IMR-90 (cell line): ENCODE measurements around the gene PTPRN2. TPM values are rescaled to one million over a fixed set of nuclear protein-coding genes. Genes with fewer than 3 reads are reported as not detected.

Source experiments
- ATAC-seq: fragments of 200-7000 bp; cut with Tn5 transposase; 2 replicates; pipeline ENCODE4 v1.9.1; 2020; ENCODE audit warnings: low read depth, mild to moderate bottlenecking, moderate library complexity
- BruUV-seq: library from RNA; stranded (reverse); fragments of 400-500 nt; replicated peaks from 2 replicates; lab custom pipeline; 2021; lab: Mats Ljungman, UMichigan
- CTCF ChIA-PET: fragments of 300-600 bp; formaldehyde crosslinking; extraction: SDS; loops from one replicate; lab custom pipeline; 2021; ENCODE audit warnings: antibody characterized with exemption; lab: Yijun Ruan, JAX
- POLR2A ChIA-PET: fragments of 300-600 bp; sonication (Branson Sonifier 250); formaldehyde crosslinking; loops from one replicate; lab custom pipeline; 2022; ENCODE audit warnings: antibody characterized with exemption; ENCODE audit not compliant: unreplicated experiment; lab: Charles Lee
- DNase-seq: peaks from one replicate; pipeline ENCODE4 v3.0.0; 2013
- H2AFZ ChIP-seq: replicated peaks from 2 replicates; pipeline ENCODE3; 2013; ENCODE audit warnings: low read length, mild to moderate bottlenecking; ENCODE audit not compliant: poor library complexity
- H2AK5ac ChIP-seq: 2 replicates; pipeline ENCODE4 v1.6.1; 2013; ENCODE audit warnings: low read depth, low read length, inconsistent platforms
- H2AK9ac ChIP-seq: replicated peaks from 2 replicates; pipeline ENCODE3; 2013; ENCODE audit warnings: mild to moderate bottlenecking, low read depth, low read length, moderate library complexity; ENCODE audit not compliant: poor library complexity
- H2BK120ac ChIP-seq: 2 replicates; pipeline ENCODE4 v1.6.1; 2013; ENCODE audit warnings: low read depth, low read length, inconsistent platforms
- H2BK15ac ChIP-seq: 3 replicates; pipeline ENCODE4 v1.6.1; 2013; ENCODE audit warnings: low read depth, low read length, inconsistent platforms
- H2BK20ac ChIP-seq: 2 replicates; pipeline ENCODE4 v1.6.1; 2013; ENCODE audit warnings: low read depth, mild to moderate bottlenecking, inconsistent platforms, low read length, moderate library complexity
- H2BK5ac ChIP-seq: 2 replicates; pipeline ENCODE4 v1.6.1; 2013; ENCODE audit warnings: mild to moderate bottlenecking, low read depth, low read length, inconsistent platforms; ENCODE audit not compliant: poor library complexity, severe bottlenecking
- H3K14ac ChIP-seq: replicated peaks from 2 replicates; pipeline ENCODE4 v1.6.1; 2013; ENCODE audit warnings: low read depth, low read length, inconsistent platforms
- H3K18ac ChIP-seq: 2 replicates; pipeline ENCODE4 v1.6.1; 2013; ENCODE audit warnings: low read depth, low read length, control low read depth
- H3K23ac ChIP-seq: 2 replicates; pipeline ENCODE4 v1.6.1; 2013; ENCODE audit warnings: low read depth, low read length, inconsistent platforms
- H3K27ac ChIP-seq: 2 replicates; pipeline ENCODE4 v1.5.1; 2013; ENCODE audit warnings: mild to moderate bottlenecking, control low read depth, low read length; ENCODE audit not compliant: insufficient read depth
- H3K27me3 ChIP-seq: 2 replicates; pipeline ENCODE4 v1.6.1; 2013; ENCODE audit warnings: low read length; ENCODE audit not compliant: control insufficient read depth, insufficient read depth
- H3K36me3 ChIP-seq: 2 replicates; pipeline ENCODE4 v1.6.1; 2013; ENCODE audit warnings: low read length, mixed read lengths; ENCODE audit not compliant: control insufficient read depth, insufficient read depth
- H3K4ac ChIP-seq: 2 replicates; pipeline ENCODE4 v1.6.1; 2013; ENCODE audit warnings: low read depth, low read length, inconsistent platforms
- H3K4me1 ChIP-seq: 2 replicates; pipeline ENCODE4 v1.6.1; 2013; ENCODE audit warnings: low read length, mixed read lengths; ENCODE audit not compliant: control insufficient read depth, insufficient read depth
- H3K4me2 ChIP-seq: 2 replicates; pipeline ENCODE4 v1.6.1; 2013; ENCODE audit warnings: low read depth, mild to moderate bottlenecking, control low read depth, low read length, moderate library complexity
- H3K4me3 ChIP-seq: 2 replicates; pipeline ENCODE4 v1.5.1; 2013; ENCODE audit warnings: low read depth, mild to moderate bottlenecking, control low read depth, low read length, moderate library complexity; ENCODE audit not compliant: insufficient read depth
- H3K56ac ChIP-seq: 2 replicates; pipeline ENCODE4 v1.6.1; 2013; ENCODE audit warnings: low read length, inconsistent platforms; ENCODE audit not compliant: insufficient read depth; ENCODE audit errors: extremely low read depth
- H3K79me1 ChIP-seq, 2 experiments: 2 replicates each; pipeline ENCODE4 v1.6.1; 2013; ENCODE audit warnings: low read length in 2 of 2, inconsistent platforms in 1 of 2, low read depth in 1 of 2
- H3K9ac ChIP-seq: 2 replicates; pipeline ENCODE4 v1.6.1; 2013; ENCODE audit warnings: low read depth, low read length, control low read depth
- H3K9me1 ChIP-seq: 2 replicates; pipeline ENCODE4 v1.6.1; 2013; ENCODE audit warnings: low read length, inconsistent platforms; ENCODE audit not compliant: insufficient read depth
- H3K9me3 ChIP-seq: 2 replicates; pipeline ENCODE4 v1.6.1; 2013; ENCODE audit warnings: low read length; ENCODE audit not compliant: control insufficient read depth, insufficient read depth
- H4K20me1 ChIP-seq: 2 replicates; pipeline ENCODE4 v1.6.1; 2013; ENCODE audit warnings: low read length, inconsistent platforms; ENCODE audit not compliant: insufficient read depth
- H4K5ac ChIP-seq: 2 replicates; pipeline ENCODE4 v1.6.1; 2013; ENCODE audit warnings: mild to moderate bottlenecking, low read depth, low read length, control low read depth
- H4K8ac ChIP-seq, 2 experiments: 2 replicates each; pipeline ENCODE4 v1.6.1; 2013; ENCODE audit warnings: low read depth in 2 of 2, low read length in 2 of 2, control low read depth in 1 of 2, inconsistent platforms in 1 of 2
- H4K91ac ChIP-seq: 2 replicates; pipeline ENCODE4 v1.6.1; 2013; ENCODE audit warnings: low read depth, low read length, inconsistent platforms; ENCODE audit not compliant: insufficient read depth
- BHLHE40 ChIP-seq: fragments of 150-350 bp; IDR thresholded peaks from 2 replicates; pipeline ENCODE4 v1.6.1; 2016; ENCODE audit warnings: mild to moderate bottlenecking, low read depth, low read length
- CEBPB ChIP-seq: IDR thresholded peaks from 2 replicates; pipeline ENCODE4 v1.6.1; 2012; ENCODE audit warnings: low read depth, low read length, improper control_type of control experiment
- CHD1 ChIP-seq: IDR thresholded peaks from 2 replicates; pipeline ENCODE4 v1.6.1; 2012; ENCODE audit warnings: low read depth, low read length, improper control_type of control experiment
- CTCF ChIP-seq: conservative IDR thresholded peaks from 2 replicates; pipeline ENCODE4 v1.5.1; 2012; ENCODE audit warnings: mild to moderate bottlenecking, low read depth, low read length, improper control_type of control experiment
- ELK1 ChIP-seq: fragments of 150-350 bp; IDR thresholded peaks from 2 replicates; pipeline ENCODE4 v1.6.1; 2016; ENCODE audit warnings: low read depth, mild to moderate bottlenecking, low read length, moderate library complexity, borderline replicate concordance
- FOS ChIP-seq: fragments of 150-350 bp; IDR thresholded peaks from 2 replicates; pipeline ENCODE4 v1.6.1; 2016; ENCODE audit warnings: low read depth, low read length
- MAFK ChIP-seq: IDR thresholded peaks from 2 replicates; pipeline ENCODE4 v1.6.1; 2012; ENCODE audit warnings: low read depth, low read length, improper control_type of control experiment
- MAZ ChIP-seq: IDR thresholded peaks from 2 replicates; pipeline ENCODE4 v1.6.1; 2012; ENCODE audit warnings: low read depth, mild to moderate bottlenecking, low read length, improper control_type of control experiment, moderate library complexity, borderline replicate concordance
- MXI1 ChIP-seq: IDR thresholded peaks from 2 replicates; pipeline ENCODE4 v1.6.1; 2012; ENCODE audit warnings: low read depth, mild to moderate bottlenecking, low read length, moderate library complexity, borderline replicate concordance
- NFE2L2 ChIP-seq: fragments of 150-350 bp; IDR thresholded peaks from 2 replicates; pipeline ENCODE4 v1.6.1; 2016; ENCODE audit warnings: low read depth, mild to moderate bottlenecking, low read length
- POLR2A ChIP-seq: IDR thresholded peaks from 2 replicates; pipeline ENCODE4 v1.6.1; 2012; ENCODE audit warnings: mild to moderate bottlenecking, low read depth, low read length
- RAD21 ChIP-seq: IDR thresholded peaks from 2 replicates; pipeline ENCODE4 v1.6.1; 2012; ENCODE audit warnings: low read length, improper control_type of control experiment
- RCOR1 ChIP-seq: IDR thresholded peaks from 2 replicates; pipeline ENCODE4 v1.6.1; 2012; ENCODE audit warnings: mild to moderate bottlenecking, low read length, improper control_type of control experiment; ENCODE audit not compliant: insufficient replicate concordance
- RFX5 ChIP-seq: IDR thresholded peaks from 2 replicates; pipeline ENCODE4 v1.8.0; 2012; ENCODE audit warnings: low read depth, mild to moderate bottlenecking, low read length, moderate library complexity
- SMC3 ChIP-seq: fragments of 150-350 bp; IDR thresholded peaks from 2 replicates; pipeline ENCODE4 v1.6.1; 2016; ENCODE audit warnings: low read depth, mild to moderate bottlenecking, antibody characterized with exemption, low read length, moderate library complexity
- USF2 ChIP-seq: fragments of 150-350 bp; IDR thresholded peaks from 2 replicates; pipeline ENCODE4 v1.6.1; 2017; ENCODE audit warnings: mild to moderate bottlenecking, antibody characterized with exemption, low read length, low read depth
- WGBS, 2 experiments: methylation state at CpG; one replicate each; pipeline versions ENCODE4 v1.1.5 to v1.1.7; 2013; ENCODE audit warnings: missing lambda C conversion rate in 2 of 2; ENCODE audit not compliant: insufficient read length in 1 of 2; ENCODE audit errors: extremely low coverage in 2 of 2; 5-methylcytosine and 5-hydroxymethylcytosine counted together
- dilution Hi-C: fragments of 300-500 bp; cut with HindIII; formaldehyde crosslinking; loops from one replicate; pipeline ENCODE4 v1.14.3; 2018; ENCODE audit warnings: low sequenced_read_pairs; ENCODE audit not compliant: unreplicated experiment
- in situ Hi-C: fragments of 300-500 bp; cut with MboI; formaldehyde crosslinking; loops from 3 replicates; pipeline ENCODE4 v1.14.3; 2019; ENCODE audit warnings: low sequenced_read_pairs, inconsistent platforms, mixed read lengths
- intact Hi-C: fragments of 100-400 bp; cut with micrococcal nuclease; formaldehyde crosslinking; loops from 2 replicates; pipeline ENCODE4 v1.10.0; 2022
- polyA plus RNA-seq, 3 experiments: library from polyadenylated mRNA; depleted of rRNA; stranded (reverse); fragments of >200 nt; gene quantifications; 2 replicates each; pipeline ENCODE4 v1.2.3, GENCODE V29; 2012; ENCODE audit warnings: low replicate concordance in 1 of 3
- total RNA-seq: library from RNA; depleted of rRNA; stranded (reverse); fragments of >200 nt; gene quantifications from 2 replicates; pipeline ENCODE4 v1.2.3, GENCODE V29; 2012

PTPRN2 gene
- total and polyA plus RNA-seq, 2 of the 4 experiments (the other 2 are of a cell fraction), result 0.03 TPM; not detected in 1

- ATAC-seq (no peak), DNase-seq (no peak)
- no peak overlapping the region for H3K4ac ChIP-seq
- no peak overlapping the region for H2BK5ac ChIP-seq
- no peak overlapping the region for H3K23ac ChIP-seq
- no peaks in the 10 kb centered on the region for H3K36me3 ChIP-seq
- H2BK120ac ChIP-seq, result no peak overlapping the region
- ChIA-PET POLR2A (no interaction called here), CTCF (no interaction called here)
- no peak overlapping the region for H2BK15ac ChIP-seq
- in situ Hi-C loops (no loop called here), dilution Hi-C loops (no loop called here), intact Hi-C loops (no loop called here)
- no peak overlapping the region for H3K27ac ChIP-seq
- H3K9ac ChIP-seq, result no peak overlapping the region
- WGBS, 2 experiments, result no CpG with 5 or more reads among the region's 7 CpGs
- TF ChIP-seq BHLHE40 (no peak), RAD21 (no peak), POLR2A (no peak), CTCF (no peak), NFE2L2 (no peak), USF2 (no peak), ELK1 (no peak), RFX5 (no peak), MAFK (no peak), CHD1 (no peak), FOS (no peak), MAZ (no peak), SMC3 (no peak), RCOR1 (no peak), MXI1 (no peak), CEBPB (no peak)
- no peak overlapping the region for H3K4me3 ChIP-seq
- H2AK5ac ChIP-seq, result no peak overlapping the region
- no peaks in the 10 kb centered on the region for H4K20me1 ChIP-seq
- no peak overlapping the region for H2BK20ac ChIP-seq
- H4K8ac ChIP-seq, result no peak overlapping the region
- H2AK9ac ChIP-seq, result no peak overlapping the region
- H3K9me3 ChIP-seq, result peaks cover 42% of the 10 kb centered on the region
- H3K18ac ChIP-seq, result no peak overlapping the region
- H4K5ac ChIP-seq, result no peak overlapping the region
- no peaks in the 10 kb centered on the region for H3K4me1 ChIP-seq
- H3K79me1 ChIP-seq, result no peaks in the 10 kb centered on the region
- no peak overlapping the region for H3K4me2 ChIP-seq
- H2AFZ ChIP-seq, result no peak overlapping the region
- H3K14ac ChIP-seq, result no peak overlapping the region
- BruUV-seq, result no TSS peak
- H3K27me3 ChIP-seq, result no peaks in the 10 kb centered on the region
- H4K91ac ChIP-seq, result no peak overlapping the region
- no peak overlapping the region for H3K56ac ChIP-seq
- H3K9me1 ChIP-seq, result no peaks in the 10 kb centered on the region
Measured at GRCh38 chr7:157623556-157623955, 964.1 kb downstream of the PTPRN2 start.
